HepG2 (cell line): ENCODE results near the gene ZFAND4. TPM values are rescaled to one million over a fixed set of nuclear protein-coding genes. Genes with fewer than 3 reads are reported as not detected.

Experiments
- ATF7 ChIP-seq, 2 experiments: fragments of 450-650 bp in 1 of 2; sonication (generic) in 1 of 2; formaldehyde crosslinking in 1 of 2; IDR thresholded peaks; 2 replicates each; pipeline versions ENCODE4 v1.4.0 to v1.6.1; 2016 to 2020; ENCODE audit warnings: antibody characterized with exemption in 1 of 2, mild to moderate bottlenecking in 1 of 2, missing genetic modification reagents in 1 of 2
- CBX2 ChIP-seq, 2 experiments: fragments of 200-600 bp in 1 of 2; sonication (generic); formaldehyde crosslinking in 1 of 2; IDR thresholded peaks; 2 replicates each; pipeline versions ENCODE4 v1.7.0 to v1.8.1; 2018 to 2022; ENCODE audit warnings: low read depth in 2 of 2, low read length in 1 of 2, mild to moderate bottlenecking in 1 of 2, missing genetic modification reagents in 1 of 2
- GATAD2A ChIP-seq: IDR thresholded peaks from 2 replicates; pipeline ENCODE4 v1.6.1; 2016
- HMG20A ChIP-seq: IDR thresholded peaks from 2 replicates; pipeline ENCODE4 v1.6.1; 2016; ENCODE audit warnings: borderline replicate concordance
- MIER3 ChIP-seq: IDR thresholded peaks from 2 replicates; pipeline ENCODE4 v1.6.1; 2016; ENCODE audit warnings: missing compliant biosample characterization, borderline replicate concordance
- MYC ChIP-seq: sonication (generic); formaldehyde crosslinking; IDR thresholded peaks from 2 replicates; pipeline ENCODE4 v1.9.0; 2021; ENCODE audit warnings: missing genetic modification reagents, borderline replicate concordance
- NFKBIZ ChIP-seq: IDR thresholded peaks from 2 replicates; pipeline ENCODE4 v1.6.1; 2018; ENCODE audit warnings: missing genetic modification reagents, missing compliant biosample characterization
- REXO4 ChIP-seq: sonication (generic); formaldehyde crosslinking; IDR thresholded peaks from 2 replicates; pipeline ENCODE4 v1.8.0; 2022; ENCODE audit warnings: missing genetic modification reagents, mild to moderate bottlenecking, borderline replicate concordance
- RFXAP ChIP-seq: sonication (generic); formaldehyde crosslinking; IDR thresholded peaks from 2 replicates; pipeline ENCODE4 v1.4.0; 2020; ENCODE audit warnings: missing genetic modification reagents, borderline replicate concordance
- SP5 ChIP-seq: IDR thresholded peaks from 2 replicates; pipeline ENCODE4 v1.6.1; 2016; ENCODE audit warnings: low read depth, borderline replicate concordance
- ZBTB20 ChIP-seq: sonication (generic); formaldehyde crosslinking; IDR thresholded peaks from 2 replicates; pipeline ENCODE4 v1.8.1; 2023; ENCODE audit warnings: missing genetic modification reagents, low read depth, mild to moderate bottlenecking, borderline replicate concordance
- ZBTB3 ChIP-seq: sonication (generic); formaldehyde crosslinking; IDR thresholded peaks from 2 replicates; pipeline ENCODE4 v1.4.0; 2020; ENCODE audit warnings: low read depth, mild to moderate bottlenecking, moderate library complexity, missing genetic modification reagents, borderline replicate concordance
- ZNF224 ChIP-seq: sonication (generic); formaldehyde crosslinking; IDR thresholded peaks from 2 replicates; pipeline ENCODE4 v1.5.0; 2020; ENCODE audit warnings: mild to moderate bottlenecking, missing genetic modification reagents
- ZNF282 ChIP-seq: fragments of 450-650 bp; IDR thresholded peaks from 2 replicates; pipeline ENCODE4 v1.6.1; 2018; ENCODE audit not compliant: partially characterized antibody
- ZNF317 ChIP-seq: sonication (generic); formaldehyde crosslinking; IDR thresholded peaks from 2 replicates; pipeline ENCODE4 v1.5.0; 2020; ENCODE audit warnings: mild to moderate bottlenecking, missing genetic modification reagents
- ZNF343 ChIP-seq: sonication (generic); formaldehyde crosslinking; IDR thresholded peaks from 2 replicates; pipeline ENCODE4 v1.4.0; 2020; ENCODE audit warnings: mild to moderate bottlenecking, missing genetic modification reagents
- ZNF607 ChIP-seq: sonication (generic); formaldehyde crosslinking; IDR thresholded peaks from 2 replicates; pipeline ENCODE4 v1.5.1; 2020; ENCODE audit warnings: missing genetic modification reagents, mild to moderate bottlenecking, borderline replicate concordance
- ZNF75D ChIP-seq: sonication (generic); formaldehyde crosslinking; IDR thresholded peaks from 2 replicates; pipeline ENCODE4 v1.8.1; 2023; ENCODE audit warnings: missing genetic modification reagents, mild to moderate bottlenecking, borderline replicate concordance
- ZNF776 ChIP-seq: sonication (generic); formaldehyde crosslinking; IDR thresholded peaks from 2 replicates; pipeline ENCODE4 v1.4.0; 2020; ENCODE audit warnings: mild to moderate bottlenecking, missing genetic modification reagents
- ZNF781 ChIP-seq: sonication (generic); formaldehyde crosslinking; IDR thresholded peaks from 2 replicates; pipeline ENCODE4 v1.5.1; 2020; ENCODE audit warnings: borderline replicate concordance, mild to moderate bottlenecking, missing genetic modification reagents; ENCODE audit errors: not compliant biosample characterization
- ZSCAN9 ChIP-seq: IDR thresholded peaks from 2 replicates; pipeline ENCODE4 v1.6.1; 2016; ENCODE audit warnings: borderline replicate concordance
- polyA plus RNA-seq, 8 experiments: library from polyadenylated mRNA; depleted of rRNA in 3 of 8; stranded (reverse) in 7 of 8; unstranded in 1 of 8; fragments of >200 nt; fragmentation: Illumina TruSeq in 4 of 8; extraction: Trizol in 4 of 8; gene quantifications; 2 replicates each; pipeline versions ENCODE4 v1.2.1 to v1.2.3, GENCODE V29; 2011 to 2016; ENCODE audit warnings: low read depth in 4 of 8, missing spikeins in 1 of 8, mixed read lengths in 1 of 8; ENCODE audit not compliant: insufficient read depth in 1 of 8
- total RNA-seq, 5 experiments: library from RNA; depleted of rRNA; stranded (reverse); fragments of >200 nt; fragmentation: Illumina TruSeq; extraction: Trizol; gene quantifications; 2 replicates each; pipeline ENCODE4 v1.2.3, GENCODE V29; 2016; ENCODE audit warnings: low read depth in 1 of 5
- TF ChIP-seq, protein P1 (sequence below): sonication (generic); formaldehyde crosslinking; IDR thresholded peaks from 2 replicates; pipeline ENCODE4 v1.5.0; 2020; ENCODE audit warnings: missing genetic modification reagents
- TF ChIP-seq, protein P2 (sequence below): sonication (generic); formaldehyde crosslinking; IDR thresholded peaks from 2 replicates; pipeline ENCODE4 v1.4.0; 2020; ENCODE audit warnings: missing genetic modification reagents
- TF ChIP-seq, protein P3 (sequence below): sonication (generic); formaldehyde crosslinking; IDR thresholded peaks from 2 replicates; pipeline ENCODE4 v1.4.0; 2020; ENCODE audit warnings: missing genetic modification reagents, borderline replicate concordance

The ZFAND4 gene
- total and polyA plus RNA-seq, 2 of the 13 experiments (the other 11 are each of a cell fraction or from before 2014, with no cell fraction given) = 2.9 to 9.2 TPM

GRCh38 chr10:45672181-45673073 lies at the start of gene ZFAND4 (continued):
- peak; percentile 11; the same call in 1 of the 2 replicates for TF ChIP-seq GATAD2A
- no peak for TF ChIP-seq ZNF343 (CRISPR knock-in tag)
- TF ChIP-seq, protein P1, sequence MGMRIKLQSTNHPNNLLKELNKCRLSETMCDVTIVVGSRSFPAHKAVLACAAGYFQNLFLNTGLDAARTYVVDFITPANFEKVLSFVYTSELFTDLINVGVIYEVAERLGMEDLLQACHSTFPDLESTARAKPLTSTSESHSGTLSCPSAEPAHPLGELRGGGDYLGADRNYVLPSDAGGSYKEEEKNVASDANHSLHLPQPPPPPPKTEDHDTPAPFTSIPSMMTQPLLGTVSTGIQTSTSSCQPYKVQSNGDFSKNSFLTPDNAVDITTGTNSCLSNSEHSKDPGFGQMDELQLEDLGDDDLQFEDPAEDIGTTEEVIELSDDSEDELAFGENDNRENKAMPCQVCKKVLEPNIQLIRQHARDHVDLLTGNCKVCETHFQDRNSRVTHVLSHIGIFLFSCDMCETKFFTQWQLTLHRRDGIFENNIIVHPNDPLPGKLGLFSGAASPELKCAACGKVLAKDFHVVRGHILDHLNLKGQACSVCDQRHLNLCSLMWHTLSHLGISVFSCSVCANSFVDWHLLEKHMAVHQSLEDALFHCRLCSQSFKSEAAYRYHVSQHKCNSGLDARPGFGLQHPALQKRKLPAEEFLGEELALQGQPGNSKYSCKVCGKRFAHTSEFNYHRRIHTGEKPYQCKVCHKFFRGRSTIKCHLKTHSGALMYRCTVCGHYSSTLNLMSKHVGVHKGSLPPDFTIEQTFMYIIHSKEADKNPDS (CRISPR knock-in tag) = no peak
- no peak for TF ChIP-seq HMG20A (CRISPR knock-in tag)
- peak; percentile 89 for TF ChIP-seq ZSCAN9 (CRISPR knock-in tag)
- no peak for TF ChIP-seq REXO4
- peak; percentile 99 for TF ChIP-seq RFXAP (CRISPR knock-in tag)
- TF ChIP-seq, protein P2, sequence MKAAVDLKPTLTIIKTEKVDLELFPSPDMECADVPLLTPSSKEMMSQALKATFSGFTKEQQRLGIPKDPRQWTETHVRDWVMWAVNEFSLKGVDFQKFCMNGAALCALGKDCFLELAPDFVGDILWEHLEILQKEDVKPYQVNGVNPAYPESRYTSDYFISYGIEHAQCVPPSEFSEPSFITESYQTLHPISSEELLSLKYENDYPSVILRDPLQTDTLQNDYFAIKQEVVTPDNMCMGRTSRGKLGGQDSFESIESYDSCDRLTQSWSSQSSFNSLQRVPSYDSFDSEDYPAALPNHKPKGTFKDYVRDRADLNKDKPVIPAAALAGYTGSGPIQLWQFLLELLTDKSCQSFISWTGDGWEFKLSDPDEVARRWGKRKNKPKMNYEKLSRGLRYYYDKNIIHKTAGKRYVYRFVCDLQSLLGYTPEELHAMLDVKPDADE (CRISPR knock-in tag) = no peak
- no peak for TF ChIP-seq CBX2 (IDR thresholded peaks at IDR 0.05; ENCODE audit: low read depth, low read length)
- no peak for TF ChIP-seq CBX2 (CRISPR knock-in tag; IDR thresholded peaks at IDR 0.05; ENCODE audit: low read depth)
- TF ChIP-seq ZBTB3 (CRISPR knock-in tag) = no peak
- no peak for TF ChIP-seq NFKBIZ
- peak; percentile 48; the same call in 1 of the 2 replicates for TF ChIP-seq MYC (CRISPR knock-in tag)
- TF ChIP-seq ZNF75D (CRISPR knock-in tag) = 0 out of 2 replicates have a peak, but pooled peaks have one; percentile 31
- TF ChIP-seq ZNF282 = no peak
- TF ChIP-seq ZNF776 = peak; percentile 80; the same call in 1 of the 2 replicates
- peak; percentile 58; the same call in 1 of the 2 replicates for TF ChIP-seq ZBTB20 (CRISPR knock-in tag)
- peak; percentile 67 for TF ChIP-seq ZNF781
- TF ChIP-seq ATF7 (IDR thresholded peaks at IDR 0.05) = no peak
- TF ChIP-seq ATF7 (CRISPR knock-in tag; IDR thresholded peaks at IDR 0.05) = peak; percentile 15; the same call in 1 of the 2 replicates
- peak; percentile 50; the same call in 1 of the 2 replicates for TF ChIP-seq ZNF607 (CRISPR knock-in tag)
- TF ChIP-seq SP5 (CRISPR knock-in tag) = peak; percentile 52
- TF ChIP-seq, protein P3, sequence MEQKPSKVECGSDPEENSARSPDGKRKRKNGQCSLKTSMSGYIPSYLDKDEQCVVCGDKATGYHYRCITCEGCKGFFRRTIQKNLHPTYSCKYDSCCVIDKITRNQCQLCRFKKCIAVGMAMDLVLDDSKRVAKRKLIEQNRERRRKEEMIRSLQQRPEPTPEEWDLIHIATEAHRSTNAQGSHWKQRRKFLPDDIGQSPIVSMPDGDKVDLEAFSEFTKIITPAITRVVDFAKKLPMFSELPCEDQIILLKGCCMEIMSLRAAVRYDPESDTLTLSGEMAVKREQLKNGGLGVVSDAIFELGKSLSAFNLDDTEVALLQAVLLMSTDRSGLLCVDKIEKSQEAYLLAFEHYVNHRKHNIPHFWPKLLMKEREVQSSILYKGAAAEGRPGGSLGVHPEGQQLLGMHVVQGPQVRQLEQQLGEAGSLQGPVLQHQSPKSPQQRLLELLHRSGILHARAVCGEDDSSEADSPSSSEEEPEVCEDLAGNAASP = peak; percentile 58
- TF ChIP-seq ZNF224 = no peak; the same call in 1 of the 2 replicates
- peak; percentile 88 for TF ChIP-seq ZNF317 (CRISPR knock-in tag)
- TF ChIP-seq MIER3 (CRISPR knock-in tag) = 0 out of 2 replicates have a peak, but pooled peaks have one; percentile 14
